Progenitor cell of endocrine pancreas (in vitro differentiated cells): ENCODE measurements around the gene MAFF. TPM values are rescaled to one million over a fixed set of nuclear protein-coding genes. Genes with fewer than 3 reads are reported as not detected.

Experiments
- DNase-seq: peaks from one replicate; pipeline ENCODE4 v3.0.0; 2021; ENCODE audit warnings: low spot score; ENCODE audit not compliant: unreplicated experiment
- H3K27ac Mint-ChIP-seq: 2 replicates; pipeline ENCODE4 v1.8.0; 2021; ENCODE audit warnings: mild to moderate bottlenecking, moderate library complexity, mixed read lengths
- H3K27me3 Mint-ChIP-seq: 2 replicates; pipeline ENCODE4 v1.8.0; 2021; ENCODE audit warnings: mixed read lengths
- H3K36me3 Mint-ChIP-seq: 2 replicates; pipeline ENCODE4 v1.8.0; 2022; ENCODE audit warnings: mixed read lengths; ENCODE audit not compliant: insufficient read depth
- H3K4me1 Mint-ChIP-seq: 2 replicates; pipeline ENCODE4 v1.8.0; 2021; ENCODE audit warnings: low read depth, mixed read lengths
- H3K4me3 Mint-ChIP-seq: 2 replicates; pipeline ENCODE4 v1.8.0; 2021; ENCODE audit warnings: low read depth, mild to moderate bottlenecking, moderate library complexity, mixed read lengths
- H3K9me3 Mint-ChIP-seq: 2 replicates; pipeline ENCODE4 v1.8.0; 2021; ENCODE audit warnings: low read depth, mixed read lengths
- CTCF ChIP-seq: fragments of 200-600 bp; sonication (generic); IDR thresholded peaks from one replicate; pipeline ENCODE4 v1.5.0; 2021; ENCODE audit warnings: antibody characterized with exemption, mild to moderate bottlenecking; ENCODE audit not compliant: unreplicated experiment
- total RNA-seq: library from RNA; stranded (reverse); gene quantifications from 2 replicates; pipeline ENCODE4 v1.2.1, GENCODE V29; 2021

Gene MAFF
- total RNA-seq, 1 donor from 2014 or later = 8.4 TPM

DNA sequence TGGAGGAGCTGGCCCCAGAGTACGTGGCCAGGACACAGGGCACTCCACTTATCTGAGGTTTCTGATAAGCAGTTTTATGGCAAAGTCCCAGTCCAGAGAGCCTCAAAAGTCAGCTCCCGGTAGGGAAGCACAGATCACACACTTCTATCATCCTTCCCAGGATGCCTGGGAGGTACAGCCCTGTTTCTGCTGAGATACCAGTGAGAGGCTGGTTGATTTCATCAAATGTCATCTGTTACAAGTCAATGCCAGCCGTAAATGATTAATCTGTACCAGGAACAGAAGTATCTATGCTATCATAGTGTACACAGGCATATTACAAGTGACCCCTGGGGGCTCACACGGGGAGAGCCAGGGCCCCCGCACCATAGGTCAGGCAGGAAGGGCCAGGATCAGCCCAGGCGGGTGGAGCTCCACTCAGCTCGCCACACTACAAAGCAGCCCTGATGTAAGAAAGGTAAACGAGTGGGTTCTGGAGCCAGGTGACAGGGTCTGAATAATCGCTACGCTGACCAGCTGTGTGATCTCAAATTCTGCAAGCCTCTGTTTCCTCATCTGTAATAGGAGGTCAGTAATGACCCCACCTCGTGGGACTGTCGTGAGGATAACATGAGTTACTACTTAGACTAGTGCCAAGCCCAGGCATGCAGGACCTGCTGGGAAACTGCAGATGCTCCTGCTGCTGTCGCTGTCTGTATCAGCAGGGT lies 37.8 kb upstream of the MAFF start:
- Mint-ChIP-seq H3K27me3 (no peaks in the 10 kb centered on the region), H3K9me3 (no peaks in the 10 kb centered on the region)

DNA sequence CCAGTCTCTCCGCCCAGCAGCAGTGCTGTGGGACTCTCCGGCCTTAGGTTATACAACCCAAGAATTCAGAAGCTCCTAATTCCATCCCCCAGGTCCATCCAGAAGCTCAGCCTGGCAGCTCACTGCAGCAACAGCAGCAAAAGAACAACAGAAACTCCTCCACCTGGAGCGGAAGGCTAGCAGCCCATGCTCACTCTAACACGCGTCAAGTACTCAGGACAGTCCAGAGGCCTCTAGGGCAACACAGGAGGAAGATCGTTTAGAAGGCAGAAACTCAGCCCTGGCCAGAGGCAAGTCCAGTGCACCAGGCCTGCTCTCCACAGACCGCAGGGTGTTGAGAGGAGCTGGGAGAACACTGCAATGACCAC lies 37.3 kb upstream of the MAFF start:
- Mint-ChIP-seq H3K4me3 (no peak overlapping the region), H3K27ac (peak overlapping the region; percentile 93), H3K9me3 (no peaks in the 10 kb centered on the region)

More for the DNA sequence above, 37.8 kb upstream of the MAFF start:
- H3K4me1 Mint-ChIP-seq = peaks cover 22% of the 10 kb centered on the region
- H3K4me3 Mint-ChIP-seq = no peak overlapping the region
- no peak for TF ChIP-seq CTCF
- H3K27ac Mint-ChIP-seq = peak overlapping the region; percentile 93
- DNase-seq = no peak
- H3K36me3 Mint-ChIP-seq = peaks cover 8% of the 10 kb centered on the region

GRCh38 chr22:38165922-38166593 lies 35.7 kb upstream of the MAFF start:
- DNase-seq = no peak
- H3K9me3 Mint-ChIP-seq = no peaks in the 10 kb centered on the region
- no peak overlapping the region for H3K4me3 Mint-ChIP-seq
- H3K27ac Mint-ChIP-seq = peak overlapping the region; percentile 29
- peaks cover 8% of the 10 kb centered on the region for H3K36me3 Mint-ChIP-seq
- H3K27me3 Mint-ChIP-seq = no peaks in the 10 kb centered on the region
- no peak for TF ChIP-seq CTCF
- peaks cover 25% of the 10 kb centered on the region for H3K4me1 Mint-ChIP-seq

More for the DNA sequence above, 37.3 kb upstream of the MAFF start:
- Mint-ChIP-seq H3K36me3 (peaks cover 8% of the 10 kb centered on the region), H3K4me1 (peaks cover 22% of the 10 kb centered on the region), H3K27me3 (no peaks in the 10 kb centered on the region)
- TF ChIP-seq CTCF = no peak
- no peak for DNase-seq

- Mint-ChIP-seq H3K36me3 (peaks cover 4% of the 10 kb centered on the region), H3K4me1 (peaks cover 28% of the 10 kb centered on the region), H3K27ac (no peak overlapping the region), H3K9me3 (no peaks in the 10 kb centered on the region), H3K4me3 (no peak overlapping the region), H3K27me3 (no peaks in the 10 kb centered on the region)
- no peak for DNase-seq
- TF ChIP-seq CTCF = no peak
These were observed 33.8 kb upstream of the MAFF start for GRCh38 chr22:38167988-38168407.

- DNase-seq = no peak
- Mint-ChIP-seq H3K36me3 (peaks cover 4% of the 10 kb centered on the region), H3K27me3 (no peaks in the 10 kb centered on the region), H3K4me3 (no peak overlapping the region), H3K27ac (no peak overlapping the region), H3K9me3 (no peaks in the 10 kb centered on the region), H3K4me1 (peaks cover 21% of the 10 kb centered on the region)
- no peak for TF ChIP-seq CTCF
These were observed 32.7 kb upstream of the MAFF start for GRCh38 chr22:38169116-38169515.
